ENCODE results near the gene DPH6.
"Not testable (repeated sequence)": the region's sequence is repeated elsewhere in the genome, so short reads cannot be mapped to it uniquely, and the experiment has no call there.

Gene DPH6

GRCh38 chr15:35330048-35330695, 215.8 kb downstream of the DPH6 start:
- DNase-seq (ENCODE audit: low read depth, low spot score) = no peak

GRCh38 chr15:35329521-35329961, 216.4 kb downstream of the DPH6 start:
- no peak for DNase-seq (ENCODE audit: low read depth, low spot score)

GRCh38 chr15:35328836-35329235, 217.1 kb downstream of the DPH6 start:
- not testable (repeated sequence) for DNase-seq (ENCODE audit: low read depth, low spot score)

GRCh38 chr15:35327789-35328188, 218.2 kb downstream of the DPH6 start:
- no peak for DNase-seq (ENCODE audit: low read depth, low spot score)

- no peak for DNase-seq (ENCODE audit: low read depth, low spot score)
These were observed 220.5 kb downstream of the DPH6 start for GRCh38 chr15:35325374-35325941.

- DNase-seq (ENCODE audit: low read depth, low spot score) = no peak
These were observed 222.8 kb downstream of the DPH6 start for GRCh38 chr15:35323141-35323540.

GRCh38 chr15:35321926-35322325, 224.0 kb downstream of the DPH6 start:
- no peak for DNase-seq (ENCODE audit: low read depth, low spot score)

GRCh38 chr15:35320911-35321310, 225.1 kb downstream of the DPH6 start:
- DNase-seq (ENCODE audit: low read depth, low spot score) = no peak
